Measurements from ENCODE around the gene TLCD4. TPM values are rescaled to one million over a fixed set of nuclear protein-coding genes. Genes with fewer than 3 reads are reported as not detected.

TLCD4 gene
- 1 to 10 TPM; 5.9 to 6.0 TPM for total RNA-seq

DNA sequence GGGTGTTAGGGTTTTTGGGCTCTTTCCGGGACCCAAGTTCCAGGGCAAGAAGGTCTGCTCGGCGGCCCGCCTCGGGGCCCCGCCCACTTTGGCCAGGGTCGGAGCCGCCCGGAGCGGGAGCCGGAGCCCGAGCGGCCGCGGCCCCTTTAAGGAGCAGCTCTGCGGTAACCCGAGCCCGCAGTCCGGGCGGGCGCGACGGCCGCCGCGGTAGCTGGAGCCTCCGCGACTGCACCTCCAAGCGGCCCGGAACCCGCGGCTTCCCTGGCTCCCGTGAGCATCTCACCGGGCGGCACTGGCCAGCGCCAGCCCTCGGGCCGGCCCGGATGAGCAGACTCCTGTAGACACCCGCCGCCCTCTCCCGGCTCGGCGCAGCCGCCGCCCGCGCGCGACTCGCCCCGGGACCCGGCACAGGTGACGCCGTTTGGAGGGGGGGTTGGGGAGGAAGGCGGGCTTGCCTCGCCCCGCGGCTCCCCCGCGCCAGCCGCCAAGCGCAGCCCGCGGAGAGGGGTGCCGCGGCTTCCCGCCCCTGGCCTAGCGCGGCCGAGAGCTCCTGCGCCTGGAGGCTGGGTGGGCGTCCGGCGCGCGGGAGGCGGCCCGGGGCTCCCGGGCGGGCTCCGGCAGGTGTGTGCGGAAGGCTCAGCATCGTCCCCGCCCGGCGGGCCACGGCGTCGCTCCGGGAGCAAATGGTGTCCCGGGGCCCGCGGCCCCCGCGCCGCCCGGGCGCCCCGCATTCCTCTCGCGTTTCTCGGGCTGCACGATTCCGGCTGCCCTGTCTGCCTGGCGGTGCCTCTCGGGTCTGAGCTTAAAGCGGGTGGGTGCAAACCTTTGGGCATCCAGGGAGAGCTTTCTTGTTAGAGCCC lies at the start of gene TLCD4:
Gene TLCD4 (plus strand): TSS at position 149 of the 860 bp plus-strand sequence. CDS start 26,547 bp downstream, outside the sequence.

GRCh38 chr1:95072532-95073419 lies 44.4 kb upstream of the TLCD4 start, which contains the start of gene ALG14:
ALG14 (minus strand) TSS chr1:95072951; CDS start chr1:95072898, 53 bp downstream.

Small RNA genes within 50 kb of the gene (small RNA-seq; reads per million reads assigned to genes)
- 0 reads per million in 2 donors for gene RF00019

Other genes with a start within 250 kb of the TLCD4 start
- gene CNN3, start 190.2 kb upstream of the TLCD4 start, total RNA-seq: 100 to 1,000 TPM; 204 to 232 TPM
- 1 to 10 TPM; 1.3 to 1.7 TPM for gene ALG14, start 44.4 kb upstream of the TLCD4 start, total RNA-seq
- 10 to 100 TPM; 17.9 to 22.6 TPM for gene RWDD3, start 116.9 kb downstream of the TLCD4 start, total RNA-seq